ENCODE data around the gene ACD. TPM values are rescaled to one million over a fixed set of nuclear protein-coding genes. Genes with fewer than 3 reads are reported as not detected.

Gene ACD
- total and polyA plus RNA-seq, 2 donors (not counting 1 experiment from before 2014, with no cell fraction given): 47.6 to 71.4 TPM

- no peaks in the 10 kb centered on the region for H3K36me3 ChIP-seq (replicated peaks in 1 of 2; ENCODE audit: control extremely low read depth in 1 of 2, control insufficient read depth in 1 of 2, extremely low read depth in 1 of 2, insufficient read depth in 2 of 2, low read length in 1 of 2)
- no peaks in the 10 kb centered on the region for H4K20me1 ChIP-seq (ENCODE audit: control insufficient read depth, insufficient read depth, low read length, poor library complexity, severe bottlenecking)
- WGBS (ENCODE audit: insufficient coverage): 100% methylated on average over 1 of the region's 1 CpG
- POLR2A ChIA-PET: no interaction called here
- TF ChIP-seq EZH2 (IDR thresholded peaks at IDR 0.05; ENCODE audit: borderline replicate concordance, insufficient read depth, low read depth, low read length, poor library complexity, severe bottlenecking) (no peak), CTCF (IDR thresholded peaks at IDR 0.05) (no peak)
- no peak overlapping the region for H3K27ac Mint-ChIP-seq
- H3K4me3 ChIP-seq (ENCODE audit: control extremely low read depth in 1 of 5, extremely low read depth in 1 of 5, insufficient read depth in 1 of 5, low read depth in 2 of 5, low read length in 4 of 5): no peak overlapping the region
- H3K4me1 Mint-ChIP-seq: peaks cover 9% of the 10 kb centered on the region
- no peak overlapping the region for H3K9ac ChIP-seq (ENCODE audit: low read length)
- H3K4me3 Mint-ChIP-seq: no peak overlapping the region
- no peaks in the 10 kb centered on the region for H3K27me3 ChIP-seq (replicated peaks in 1 of 4; ENCODE audit: control extremely low read depth in 1 of 4, control insufficient read depth in 3 of 4, insufficient read depth in 4 of 4, low read length in 3 of 4)
- H2AFZ ChIP-seq (ENCODE audit: insufficient read depth, low read depth, low read length, poor library complexity, severe bottlenecking): no peak overlapping the region
- H3K9me3 ChIP-seq (ENCODE audit: control extremely low read depth in 1 of 3, control insufficient read depth in 2 of 3, insufficient read depth in 1 of 3, low read length in 2 of 3): no peaks in the 10 kb centered on the region
- H3K9me3 Mint-ChIP-seq (ENCODE audit: insufficient read depth): no peaks in the 10 kb centered on the region
- no peaks in the 10 kb centered on the region for H3K27me3 Mint-ChIP-seq
- no peaks in the 10 kb centered on the region for H3K4me1 ChIP-seq (ENCODE audit: control insufficient read depth in 2 of 2, insufficient read depth in 2 of 2, low read length in 2 of 2)
- CTCF ChIA-PET: no interaction called here
- DNase-seq: no peak
- peaks cover 47% of the 10 kb centered on the region for H3K79me2 ChIP-seq (ENCODE audit: control insufficient read depth, insufficient read depth, low read length)
- H3K27ac ChIP-seq (ENCODE audit: low read length in 2 of 2): no peak overlapping the region
- H3K4me2 ChIP-seq (replicated peaks; ENCODE audit: low read depth, low read length, poor library complexity, severe bottlenecking): no peak overlapping the region
- intact Hi-C loops (cut with micrococcal nuclease): no loop called here
- no peak for ATAC-seq (ENCODE audit: low read depth)
Observed at GRCh38 chr16:67709050-67709449, 49.0 kb upstream of the ACD start.

DNA sequence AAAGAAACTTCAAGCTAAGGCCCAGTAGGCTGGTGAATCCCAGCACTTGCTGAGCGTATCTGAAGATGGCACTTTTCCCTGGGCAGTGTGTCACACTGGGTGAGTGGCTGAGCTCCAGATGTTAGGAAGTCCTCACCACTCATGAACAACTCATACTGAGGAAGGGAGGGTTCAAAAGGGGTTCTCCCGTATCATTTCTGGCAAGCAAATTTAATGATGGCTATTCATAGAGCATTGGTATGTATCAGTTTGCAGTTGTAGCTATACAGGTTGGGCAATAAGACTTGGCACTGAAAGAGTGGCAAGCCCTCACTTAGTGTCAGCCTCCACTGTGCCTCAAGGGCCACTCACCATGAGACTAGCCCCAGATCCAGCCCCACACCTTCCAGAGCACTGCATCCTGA is 48.3 kb upstream of the ACD start:
- no peak for DNase-seq
- no peaks in the 10 kb centered on the region for H3K27me3 Mint-ChIP-seq
- CTCF ChIA-PET: no interaction called here
- Histone ChIP-seq H3K4me3 (ENCODE audit: control extremely low read depth in 1 of 5, extremely low read depth in 1 of 5, insufficient read depth in 1 of 5, low read depth in 2 of 5, low read length in 4 of 5) (no peak overlapping the region), H3K79me2 (ENCODE audit: control insufficient read depth, insufficient read depth, low read length) (peaks cover 40% of the 10 kb centered on the region), H3K9ac (ENCODE audit: low read length) (no peak overlapping the region), H3K4me2 (replicated peaks; ENCODE audit: low read depth, low read length, poor library complexity, severe bottlenecking) (no peak overlapping the region), H2AFZ (ENCODE audit: insufficient read depth, low read depth, low read length, poor library complexity, severe bottlenecking) (no peak overlapping the region), H3K9me3 (ENCODE audit: control extremely low read depth in 1 of 3, control insufficient read depth in 2 of 3, insufficient read depth in 1 of 3, low read length in 2 of 3) (no peaks in the 10 kb centered on the region), H3K36me3 (replicated peaks in 1 of 2; ENCODE audit: control extremely low read depth in 1 of 2, control insufficient read depth in 1 of 2, extremely low read depth in 1 of 2, insufficient read depth in 2 of 2, low read length in 1 of 2) (no peaks in the 10 kb centered on the region), H3K27me3 (replicated peaks in 1 of 4; ENCODE audit: control extremely low read depth in 1 of 4, control insufficient read depth in 3 of 4, insufficient read depth in 4 of 4, low read length in 3 of 4) (no peaks in the 10 kb centered on the region), H3K4me1 (ENCODE audit: control insufficient read depth in 2 of 2, insufficient read depth in 2 of 2, low read length in 2 of 2) (no peaks in the 10 kb centered on the region), H4K20me1 (ENCODE audit: control insufficient read depth, insufficient read depth, low read length, poor library complexity, severe bottlenecking) (no peaks in the 10 kb centered on the region), H3K27ac (ENCODE audit: low read length in 2 of 2) (no peak overlapping the region)
- no peak overlapping the region for H3K4me3 Mint-ChIP-seq
- intact Hi-C loops (cut with micrococcal nuclease): no loop called here
- H3K9me3 Mint-ChIP-seq (ENCODE audit: insufficient read depth): no peaks in the 10 kb centered on the region
- TF ChIP-seq EZH2 (IDR thresholded peaks at IDR 0.05; ENCODE audit: borderline replicate concordance, insufficient read depth, low read depth, low read length, poor library complexity, severe bottlenecking) (no peak), CTCF (IDR thresholded peaks at IDR 0.05) (no peak)
- ATAC-seq (ENCODE audit: low read depth): no peak
- peaks cover 6% of the 10 kb centered on the region for H3K4me1 Mint-ChIP-seq
- WGBS (ENCODE audit: insufficient coverage): 94% methylated on average over 2 of the region's 2 CpGs
- POLR2A ChIA-PET: no interaction called here
- no peak overlapping the region for H3K27ac Mint-ChIP-seq
